ENCODE results near the gene PPFIA4.
"Not testable (repeated sequence)": the region's sequence is repeated elsewhere in the genome, so short reads cannot be mapped to it uniquely, and the experiment has no call there.

Gene PPFIA4

GRCh38 chr1:203026031-203026665 is at the start of gene PPFIA4:
PPFIA4 (plus strand) TSS chr1:203026491; CDS start chr1:203039009, 12,518 bp downstream.
- peak; percentile 97 for DNase-seq

GRCh38 chr1:202976633-202977032 is 49.7 kb upstream of the PPFIA4 start:
- no peak for DNase-seq

- no peak for DNase-seq
Observed at GRCh38 chr1:202979459-202979858, 46.8 kb upstream of the PPFIA4 start.

GRCh38 chr1:202981939-202982338 is 44.4 kb upstream of the PPFIA4 start:
- no peak for DNase-seq

- no peak for DNase-seq
Observed at GRCh38 chr1:202982715-202983430, 43.4 kb upstream of the PPFIA4 start.

- not testable (repeated sequence) for DNase-seq
Observed at GRCh38 chr1:202986120-202986519, 40.2 kb upstream of the PPFIA4 start.

- DNase-seq, result no peak
Observed at GRCh38 chr1:202987255-202987654, 39.0 kb upstream of the PPFIA4 start.

GRCh38 chr1:202987922-202988583 is 38.2 kb upstream of the PPFIA4 start:
- no peak for DNase-seq

GRCh38 chr1:202989879-202990278 is 36.4 kb upstream of the PPFIA4 start:
- DNase-seq, result no peak

GRCh38 chr1:202991112-202991511 is 35.2 kb upstream of the PPFIA4 start:
- DNase-seq, result no peak

GRCh38 chr1:202994756-202995155 is 31.5 kb upstream of the PPFIA4 start:
- DNase-seq, result no peak

- DNase-seq, result peak; percentile 36
Observed at GRCh38 chr1:202998836-202999750, 27.2 kb upstream of the PPFIA4 start.

- no peak for DNase-seq
Observed at GRCh38 chr1:203000217-203000944, 25.9 kb upstream of the PPFIA4 start.

- no peak for DNase-seq
Observed at GRCh38 chr1:203001986-203002385, 24.3 kb upstream of the PPFIA4 start.

- no peak for DNase-seq
Observed at GRCh38 chr1:203002951-203003350, 23.3 kb upstream of the PPFIA4 start.

- DNase-seq, result not testable (repeated sequence)
Observed at GRCh38 chr1:203005395-203006142, 20.7 kb upstream of the PPFIA4 start.

GRCh38 chr1:203006948-203007871 is 19.1 kb upstream of the PPFIA4 start, which contains the start of gene TMEM183A:
TMEM183A (plus strand) TSS chr1:203007374; CDS start chr1:203007466, 92 bp downstream.
- DNase-seq, result peak; percentile 97

GRCh38 chr1:203009185-203009584 is 17.1 kb upstream of the PPFIA4 start:
- DNase-seq, result no peak

GRCh38 chr1:203011582-203011981 is 14.7 kb upstream of the PPFIA4 start:
- DNase-seq, result no peak

GRCh38 chr1:203017061-203017460 is 9.2 kb upstream of the PPFIA4 start:
- no peak for DNase-seq

All from NCI-H2171 (cell line).